ENCODE data around the gene RGS3.

DNA sequence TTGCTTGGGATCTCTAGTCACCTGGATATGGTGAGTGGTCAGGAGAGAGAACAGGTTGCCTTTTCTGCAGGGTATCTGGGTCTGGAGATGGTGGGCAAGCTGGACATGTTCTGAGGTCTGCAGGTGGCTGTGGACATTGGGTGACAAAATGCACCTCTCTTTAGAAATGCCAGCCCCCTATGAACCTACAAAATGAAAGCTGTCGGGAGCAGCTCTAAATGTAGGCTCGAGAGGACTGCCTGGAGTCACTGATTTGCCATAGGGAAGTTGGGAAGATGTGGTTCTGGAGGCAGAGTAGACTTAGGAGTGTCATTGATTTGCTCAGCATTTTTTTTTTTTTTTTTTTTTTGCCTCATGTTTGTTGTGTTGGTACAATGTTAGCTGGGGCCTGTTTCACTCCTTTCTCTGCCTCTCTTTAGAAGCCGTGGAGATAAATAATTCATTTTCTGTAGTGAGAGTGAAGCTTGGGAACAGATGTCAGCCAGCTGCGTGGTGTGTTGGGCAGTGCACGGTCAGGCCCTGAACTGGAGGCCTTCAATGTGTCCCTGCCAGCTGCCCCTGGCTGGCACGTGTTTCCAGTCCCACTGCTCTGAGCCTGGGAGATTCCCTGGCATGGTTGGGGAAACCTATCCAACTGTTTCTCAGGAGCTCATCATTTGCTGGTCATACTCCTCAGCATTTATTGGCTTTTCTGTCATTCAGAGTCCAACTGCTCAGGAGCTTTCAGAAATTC lies 5.4 kb downstream of the RGS3 start:
- TF ChIP-seq, protein P1, sequence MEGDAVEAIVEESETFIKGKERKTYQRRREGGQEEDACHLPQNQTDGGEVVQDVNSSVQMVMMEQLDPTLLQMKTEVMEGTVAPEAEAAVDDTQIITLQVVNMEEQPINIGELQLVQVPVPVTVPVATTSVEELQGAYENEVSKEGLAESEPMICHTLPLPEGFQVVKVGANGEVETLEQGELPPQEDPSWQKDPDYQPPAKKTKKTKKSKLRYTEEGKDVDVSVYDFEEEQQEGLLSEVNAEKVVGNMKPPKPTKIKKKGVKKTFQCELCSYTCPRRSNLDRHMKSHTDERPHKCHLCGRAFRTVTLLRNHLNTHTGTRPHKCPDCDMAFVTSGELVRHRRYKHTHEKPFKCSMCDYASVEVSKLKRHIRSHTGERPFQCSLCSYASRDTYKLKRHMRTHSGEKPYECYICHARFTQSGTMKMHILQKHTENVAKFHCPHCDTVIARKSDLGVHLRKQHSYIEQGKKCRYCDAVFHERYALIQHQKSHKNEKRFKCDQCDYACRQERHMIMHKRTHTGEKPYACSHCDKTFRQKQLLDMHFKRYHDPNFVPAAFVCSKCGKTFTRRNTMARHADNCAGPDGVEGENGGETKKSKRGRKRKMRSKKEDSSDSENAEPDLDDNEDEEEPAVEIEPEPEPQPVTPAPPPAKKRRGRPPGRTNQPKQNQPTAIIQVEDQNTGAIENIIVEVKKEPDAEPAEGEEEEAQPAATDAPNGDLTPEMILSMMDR (IDR thresholded peaks at IDR 0.05; ENCODE audit: insufficient read depth, low read depth, low read length) = no peak
- no peak for TF ChIP-seq EZH2 (IDR thresholded peaks at IDR 0.05; ENCODE audit: insufficient read depth, low read length)

Measured in astrocyte (in vitro differentiated cells and primary cell).